Hematopoietic multipotent progenitor cell treated with erythropoietin and hydrocortisone succinate and interleukin-3 and kit ligand, for 4 days (in vitro differentiated cells): ENCODE results near the gene RGP1.
A peak's percentile ranks its signal among the peaks of the same experiment; 100 is the strongest.

Source experiments
- DNase-seq: peaks from one replicate; pipeline ENCODE4 v3.0.0-alpha.2; 2015

RGP1 gene

DNA sequence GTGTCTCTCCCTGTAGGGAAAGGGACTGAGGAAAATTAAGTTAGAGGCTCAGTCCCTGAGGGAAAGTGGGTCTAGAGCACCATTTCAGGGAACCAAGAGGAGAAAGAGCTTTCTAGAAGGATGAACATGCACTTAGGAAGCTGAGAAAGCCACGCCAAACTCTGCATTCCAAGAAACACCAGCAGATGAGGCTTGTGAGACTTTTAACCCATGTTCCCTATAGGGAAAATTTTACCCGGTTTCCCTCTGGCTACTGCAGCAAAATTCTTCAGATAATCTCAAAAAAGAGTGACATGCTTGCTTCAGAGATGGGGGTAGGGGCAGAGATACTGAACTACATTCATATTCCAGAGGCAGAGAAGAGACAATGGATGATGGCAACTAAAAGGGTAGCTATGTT is 25.7 kb upstream of the RGP1 start:
- no peak for DNase-seq

GRCh38 chr9:35723908-35724307 is 25.2 kb upstream of the RGP1 start:
- DNase-seq: no peak

- DNase-seq: peak; percentile 33
Observed at GRCh38 chr9:35725362-35725761, 23.7 kb upstream of the RGP1 start.

DNA sequence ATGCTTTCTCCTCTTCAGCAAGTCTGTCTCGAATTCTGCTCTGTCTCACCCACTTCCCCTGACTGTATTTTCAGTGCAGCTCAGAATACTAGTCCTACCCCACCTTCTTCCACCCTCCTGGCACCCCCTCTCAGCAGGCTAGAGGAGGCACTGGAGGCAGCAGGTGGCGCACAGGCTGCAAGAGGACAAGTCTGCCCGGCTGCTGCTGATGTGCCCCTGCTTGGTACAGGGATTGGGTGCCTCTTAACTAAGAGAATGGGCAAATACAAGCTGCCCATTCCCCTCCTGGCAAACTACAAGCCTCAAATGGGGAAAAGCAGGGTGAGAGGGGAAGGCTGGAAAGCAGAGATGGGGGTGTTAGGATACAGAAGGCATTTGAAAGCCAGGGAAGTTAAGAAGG is 22.2 kb upstream of the RGP1 start:
- peak; percentile 93 for DNase-seq

DNA sequence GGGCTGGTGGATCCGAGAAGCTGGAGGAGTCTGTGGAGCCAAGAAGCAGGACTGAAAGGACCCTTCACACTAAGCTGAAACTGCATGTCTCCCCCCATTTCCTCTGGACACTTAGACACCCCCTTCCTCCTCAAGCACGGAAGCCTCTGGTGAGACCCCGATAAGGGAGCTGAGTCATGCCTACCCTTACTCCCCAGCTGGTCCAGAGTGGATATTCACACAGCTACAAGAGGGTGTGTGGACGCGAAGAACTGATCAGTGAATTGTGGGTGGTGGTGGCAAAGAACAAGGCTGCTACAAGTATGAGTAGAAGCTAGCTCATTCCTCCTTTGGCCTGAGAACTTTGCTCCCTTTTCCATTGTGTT is 21.4 kb upstream of the RGP1 start:
- peak; percentile 87 for DNase-seq

DNA sequence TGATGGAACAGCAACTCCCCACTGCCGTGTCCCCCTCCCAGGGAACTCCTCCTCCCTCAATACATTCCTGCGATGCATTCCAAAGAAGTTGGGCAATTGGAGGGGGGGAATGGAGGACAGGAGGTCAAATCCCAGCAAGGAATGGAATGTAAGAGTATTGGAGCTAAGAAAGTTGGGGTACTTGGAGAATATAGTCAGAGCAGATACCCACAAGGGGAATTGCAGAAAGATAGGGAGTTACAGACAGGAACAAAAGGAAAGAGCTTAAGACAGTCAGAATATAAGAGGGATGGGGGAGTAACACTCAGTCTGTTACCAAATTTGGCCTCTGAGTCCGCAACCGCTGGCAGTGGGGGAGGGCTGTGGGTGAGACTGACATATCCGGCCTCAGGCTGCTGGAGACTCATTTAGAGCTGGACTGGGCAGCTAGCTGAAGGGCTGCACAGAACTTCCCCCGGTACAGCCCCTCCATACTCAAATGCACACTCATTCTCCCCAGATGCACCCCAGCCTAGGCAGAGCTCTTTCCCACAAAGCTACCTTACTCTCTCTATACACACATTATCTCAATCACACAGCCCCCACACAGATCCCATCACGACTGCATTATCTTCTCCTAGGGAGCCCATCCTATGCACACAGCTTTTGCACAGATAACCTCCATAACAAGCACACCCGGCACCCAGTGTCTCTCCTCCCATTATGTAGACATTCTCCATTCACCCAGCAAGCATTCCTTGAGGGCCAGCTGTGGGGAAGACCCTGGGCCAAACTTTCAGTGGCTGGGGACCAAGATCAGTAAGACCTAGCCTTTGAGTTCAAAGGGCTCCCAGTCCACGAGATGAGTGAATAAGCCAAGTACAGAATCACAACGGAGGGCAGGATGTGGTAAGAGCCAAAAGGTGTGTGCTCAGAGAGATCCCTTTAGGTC is 20.8 kb upstream of the RGP1 start:
- peak; percentile 92 for DNase-seq

DNA sequence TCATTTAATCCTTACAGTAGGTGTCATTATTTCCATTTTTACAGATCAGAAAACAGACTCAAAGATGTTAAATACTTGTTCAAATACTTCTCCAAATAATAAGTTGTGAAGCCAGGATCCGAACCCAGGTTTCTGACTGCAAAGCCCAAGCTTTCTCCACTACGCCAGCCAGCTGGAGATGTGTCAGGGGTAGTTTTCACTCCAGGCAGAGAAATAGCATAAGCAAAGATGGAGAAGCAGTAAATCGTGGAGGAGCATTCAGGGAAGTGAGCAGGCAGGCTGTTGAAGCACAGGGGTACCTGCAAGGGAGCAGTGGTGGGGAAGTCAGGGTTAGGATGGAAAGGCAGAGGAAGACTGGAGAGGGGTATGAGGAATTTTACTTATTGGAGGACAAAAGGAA is 20.0 kb upstream of the RGP1 start:
- DNase-seq: no peak

GRCh38 chr9:35729700-35730485 is 19.2 kb upstream of the RGP1 start:
- DNase-seq: peak; percentile 85

DNA sequence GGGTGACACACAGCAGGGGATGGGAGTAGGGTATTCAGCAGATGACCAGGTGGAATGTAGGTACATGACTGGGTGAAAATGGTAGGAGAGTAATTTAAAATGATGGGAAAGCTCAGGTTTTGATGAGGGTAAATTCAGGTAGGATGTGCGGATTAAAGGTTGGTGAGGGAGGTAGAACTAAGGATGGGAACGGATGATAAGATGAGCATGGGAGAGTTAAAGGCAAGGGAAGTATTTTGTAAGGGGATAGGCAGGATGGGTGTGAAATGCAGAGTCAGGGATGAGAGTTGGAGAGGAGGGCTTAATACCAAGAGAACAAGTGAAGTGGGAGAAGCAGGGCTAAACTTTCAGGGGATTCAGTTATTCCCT is 18.6 kb upstream of the RGP1 start:
- DNase-seq: no peak

- DNase-seq: peak; percentile 63
Observed at GRCh38 chr9:35731415-35732184, 17.5 kb upstream of the RGP1 start.

DNA sequence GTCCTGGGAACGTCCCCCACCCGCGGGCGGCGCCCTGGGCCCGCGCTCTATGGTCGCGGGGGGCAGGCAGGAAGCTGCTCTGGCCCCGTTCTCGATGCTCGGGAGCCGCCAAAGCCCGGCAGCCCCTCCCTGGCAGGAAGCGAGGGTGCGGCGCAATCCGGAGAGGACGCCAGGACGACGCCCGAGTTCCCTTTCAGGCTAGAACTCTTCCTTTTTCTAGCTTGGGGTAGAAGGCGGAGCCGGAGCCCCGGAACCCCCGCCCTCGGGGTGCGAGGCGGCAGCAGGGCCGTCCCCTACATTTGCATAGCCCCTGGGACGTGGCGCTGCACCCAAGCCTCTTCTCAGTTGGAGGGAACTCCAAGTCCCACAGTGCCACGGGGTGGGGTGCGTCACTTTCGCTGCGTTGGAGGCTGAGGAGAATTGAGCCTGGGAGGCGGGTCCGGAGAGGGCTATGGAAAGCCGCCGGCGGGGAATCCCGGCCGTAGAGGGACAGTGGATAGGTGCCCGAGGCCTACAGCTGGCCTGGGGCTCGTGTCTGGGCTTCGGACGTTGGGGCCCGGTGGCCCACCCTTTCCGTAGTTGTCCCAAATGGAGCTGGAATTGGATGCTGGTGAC is 16.8 kb upstream of the RGP1 start, which contains the start of the genes CREB3 and TLN1:
TSS of gene CREB3 (plus strand) at position 482 of the 615 bp plus-strand sequence. CDS start at position 589, 107 bp downstream.
TSS of gene TLN1 (minus strand) at position 11 of the 615 bp plus-strand sequence. CDS start 6,501 bp downstream, outside the sequence.
- DNase-seq: peak; percentile 99

GRCh38 chr9:35732800-35733541 is 16.1 kb upstream of the RGP1 start:
- peak; percentile 62 for DNase-seq

DNA sequence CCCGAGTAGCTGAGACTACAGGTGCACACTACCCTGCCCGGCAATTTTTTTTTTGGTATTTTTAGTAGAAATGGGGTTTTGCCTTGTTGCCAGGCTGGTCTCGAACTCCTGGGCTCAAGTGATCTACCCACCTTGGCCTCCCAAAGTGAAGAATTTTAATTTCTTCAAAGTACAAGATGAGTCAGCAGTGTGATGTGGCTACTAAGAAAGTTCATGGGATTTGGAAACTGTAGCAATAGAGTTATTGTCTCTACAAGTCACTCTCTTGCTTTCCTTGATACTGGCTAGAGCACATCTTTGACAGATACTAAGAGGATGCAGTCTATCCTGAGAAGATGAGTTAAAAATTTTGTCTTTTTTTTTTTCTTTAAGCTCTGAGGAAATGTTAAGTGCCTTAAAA is 15.0 kb upstream of the RGP1 start:
- no peak for DNase-seq

GRCh38 chr9:35736201-35736633 is 12.9 kb upstream of the RGP1 start:
- DNase-seq: peak; percentile 92

- DNase-seq: no peak
Observed at GRCh38 chr9:35737143-35737542, 11.9 kb upstream of the RGP1 start.

- DNase-seq: no peak
Observed at GRCh38 chr9:35738186-35738585, 10.9 kb upstream of the RGP1 start.

- no peak for DNase-seq
Observed at GRCh38 chr9:35738924-35739323, 10.2 kb upstream of the RGP1 start.

DNA sequence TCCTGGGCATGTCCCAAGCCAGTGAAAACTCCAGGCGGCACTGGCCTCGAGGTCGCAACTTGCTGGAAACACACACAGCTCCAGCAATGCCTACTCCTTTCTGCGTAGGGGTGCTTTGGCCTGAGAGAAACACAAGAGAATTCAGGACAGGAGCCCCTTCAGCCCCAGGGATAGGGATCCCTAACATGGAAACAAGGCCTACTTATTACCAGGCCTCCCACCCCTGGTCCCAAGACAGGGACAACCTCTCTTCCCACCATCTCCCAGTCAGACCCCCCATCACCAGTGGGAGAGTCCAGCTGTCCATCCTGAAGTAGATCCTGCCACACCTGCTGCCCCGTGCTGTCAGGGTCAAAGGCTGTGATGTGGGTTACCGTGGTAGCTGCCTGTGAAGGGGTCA is 8.8 kb upstream of the RGP1 start:
- no peak for DNase-seq

DNA sequence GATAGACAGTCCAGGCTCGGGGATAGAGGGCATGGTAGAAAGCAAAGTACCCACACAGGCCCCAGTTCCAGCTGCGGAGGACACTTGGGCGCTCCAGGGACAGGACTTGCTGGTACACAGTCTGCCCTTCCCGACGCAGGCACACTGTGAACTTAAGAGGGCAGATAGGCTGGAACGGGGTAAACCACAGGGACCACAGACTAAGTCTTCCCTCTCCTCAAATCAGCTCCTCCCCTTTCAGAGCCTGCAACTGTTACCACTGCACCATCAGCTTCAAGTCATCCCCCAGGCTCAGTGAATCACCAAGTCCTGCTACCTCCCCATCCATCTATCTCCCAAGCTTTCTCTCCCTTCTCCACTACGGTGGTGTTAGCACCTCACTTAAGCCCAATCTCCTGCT is 7.3 kb upstream of the RGP1 start:
- DNase-seq: peak; percentile 88

DNA sequence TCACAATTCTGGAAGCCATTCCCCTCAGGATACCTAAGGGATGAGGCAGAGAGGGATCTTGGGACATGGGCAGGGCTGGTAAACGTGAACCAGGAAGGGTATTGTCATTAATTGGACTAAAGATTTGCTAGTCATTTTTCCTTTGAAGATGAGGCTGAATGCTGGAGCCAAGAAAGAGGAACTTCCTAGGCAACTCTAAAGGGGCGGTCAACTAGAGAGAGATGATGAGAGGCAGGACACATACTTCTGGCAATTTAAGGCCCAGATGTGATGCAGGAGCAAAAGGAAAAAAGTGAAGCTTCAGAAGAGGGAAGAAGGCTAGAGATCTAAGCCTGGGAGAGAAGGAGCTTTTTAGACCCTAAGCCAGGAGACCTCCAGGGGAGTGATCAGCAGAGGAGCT is 5.6 kb upstream of the RGP1 start:
- no peak for DNase-seq

DNA sequence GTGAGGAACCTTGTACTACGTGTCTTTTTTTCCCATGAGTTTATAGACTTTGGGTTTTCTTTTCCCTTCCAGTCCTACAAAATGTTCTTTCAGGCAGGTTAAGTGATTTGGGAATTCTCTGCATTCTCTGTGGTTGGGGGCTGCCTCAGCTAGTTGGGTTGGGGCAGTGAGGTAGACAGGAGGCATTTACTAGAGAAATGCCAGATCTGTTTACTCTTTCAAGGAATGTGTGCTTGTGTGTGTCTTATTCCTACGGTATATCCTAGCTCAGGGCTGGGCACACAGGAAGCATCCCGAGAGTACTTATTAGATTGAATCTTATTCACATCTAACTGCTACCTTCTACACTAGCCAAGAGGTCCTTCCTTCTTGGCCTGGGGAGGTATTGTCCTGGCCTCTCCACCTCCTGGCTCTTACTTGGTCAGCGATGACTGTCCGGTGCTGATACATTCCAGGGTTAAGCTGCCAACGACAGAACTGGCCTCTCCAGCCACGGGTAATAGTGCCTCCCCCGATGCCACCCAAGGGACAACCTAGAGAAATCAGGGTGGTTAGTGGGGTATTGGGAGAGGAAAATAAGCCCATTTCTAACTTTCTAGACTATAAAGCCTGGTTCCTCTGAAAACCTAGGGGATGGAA is 5.1 kb upstream of the RGP1 start:
- DNase-seq: no peak
